Activated naive CD4-positive, alpha-beta T cell treated with anti-CD3 and anti-CD28 coated beads, Interleukin-2, amount 50 U/mL, for 24 hours (primary cell): Measurements from ENCODE around the gene CALCOCO2.
"Not testable (repeated sequence)": the region's sequence is repeated elsewhere in the genome, so short reads cannot be mapped to it uniquely, and the experiment has no call there.

Experiments
- H3K27ac Mint-ChIP-seq: one replicate; pipeline ENCODE4 v1.8.0; 2021; ENCODE audit warnings: mild to moderate bottlenecking, mixed read lengths
- H3K27me3 Mint-ChIP-seq: one replicate; pipeline ENCODE4 v1.8.0; 2021; ENCODE audit warnings: mixed read lengths
- H3K36me3 Mint-ChIP-seq: one replicate; pipeline ENCODE4 v1.8.0; 2021; ENCODE audit warnings: mixed read lengths
- H3K4me1 Mint-ChIP-seq: one replicate; pipeline ENCODE4 v1.8.0; 2021; ENCODE audit warnings: mixed read lengths
- H3K4me3 Mint-ChIP-seq: one replicate; pipeline ENCODE4 v1.8.0; 2021; ENCODE audit warnings: mild to moderate bottlenecking, mixed read lengths
- H3K9me3 Mint-ChIP-seq: one replicate; pipeline ENCODE4 v1.8.0; 2021; ENCODE audit warnings: mixed read lengths

Gene CALCOCO2

DNA sequence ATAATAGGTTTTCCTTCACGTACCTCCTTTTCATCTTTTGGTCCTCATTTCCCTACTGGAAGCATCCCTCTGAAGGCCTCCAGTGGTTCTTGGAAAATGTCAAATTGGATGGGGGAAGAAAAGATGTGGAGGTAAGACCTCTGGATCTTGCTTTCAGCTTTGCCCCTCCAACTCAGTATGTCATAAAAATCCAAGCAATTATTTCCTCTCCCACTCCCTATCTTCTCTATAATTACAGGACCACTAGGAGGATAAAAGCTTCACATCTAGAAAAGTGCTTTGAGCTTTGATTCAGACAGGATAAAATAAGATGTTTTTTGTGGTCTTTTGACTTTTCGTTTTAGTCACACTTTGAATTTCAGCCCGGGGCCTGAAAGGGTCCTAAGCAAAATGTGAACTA is 15.5 kb upstream of the CALCOCO2 start:
- H3K9me3 Mint-ChIP-seq, result no peaks in the 10 kb centered on the region
- no peak overlapping the region for H3K4me3 Mint-ChIP-seq
- H3K36me3 Mint-ChIP-seq, result no peaks in the 10 kb centered on the region
- peaks cover 20% of the 10 kb centered on the region for H3K4me1 Mint-ChIP-seq
- H3K27ac Mint-ChIP-seq, result peak overlapping the region; percentile 8
- peaks cover 6% of the 10 kb centered on the region for H3K27me3 Mint-ChIP-seq

DNA sequence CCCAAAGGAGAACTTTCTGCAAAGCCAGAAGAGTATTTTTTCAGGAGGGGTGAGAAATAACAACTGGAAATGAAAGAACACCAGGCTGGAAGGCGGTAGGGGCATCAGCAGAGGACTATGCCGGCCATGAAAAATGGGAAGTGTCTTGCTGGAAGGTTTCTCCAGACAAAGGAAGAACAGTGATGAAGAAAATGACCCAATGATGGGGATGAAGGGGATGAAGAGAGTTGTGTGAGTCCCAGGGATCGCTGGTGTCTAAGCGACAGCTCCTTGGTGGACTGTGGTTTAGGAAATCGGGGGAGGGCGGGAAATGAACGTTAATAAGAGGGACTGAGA is 14.4 kb upstream of the CALCOCO2 start:
- Mint-ChIP-seq H3K27me3 (peaks cover 6% of the 10 kb centered on the region), H3K4me1 (peaks cover 20% of the 10 kb centered on the region), H3K9me3 (no peaks in the 10 kb centered on the region), H3K27ac (no peak overlapping the region), H3K36me3 (no peaks in the 10 kb centered on the region), H3K4me3 (peak overlapping the region; percentile 79)

DNA sequence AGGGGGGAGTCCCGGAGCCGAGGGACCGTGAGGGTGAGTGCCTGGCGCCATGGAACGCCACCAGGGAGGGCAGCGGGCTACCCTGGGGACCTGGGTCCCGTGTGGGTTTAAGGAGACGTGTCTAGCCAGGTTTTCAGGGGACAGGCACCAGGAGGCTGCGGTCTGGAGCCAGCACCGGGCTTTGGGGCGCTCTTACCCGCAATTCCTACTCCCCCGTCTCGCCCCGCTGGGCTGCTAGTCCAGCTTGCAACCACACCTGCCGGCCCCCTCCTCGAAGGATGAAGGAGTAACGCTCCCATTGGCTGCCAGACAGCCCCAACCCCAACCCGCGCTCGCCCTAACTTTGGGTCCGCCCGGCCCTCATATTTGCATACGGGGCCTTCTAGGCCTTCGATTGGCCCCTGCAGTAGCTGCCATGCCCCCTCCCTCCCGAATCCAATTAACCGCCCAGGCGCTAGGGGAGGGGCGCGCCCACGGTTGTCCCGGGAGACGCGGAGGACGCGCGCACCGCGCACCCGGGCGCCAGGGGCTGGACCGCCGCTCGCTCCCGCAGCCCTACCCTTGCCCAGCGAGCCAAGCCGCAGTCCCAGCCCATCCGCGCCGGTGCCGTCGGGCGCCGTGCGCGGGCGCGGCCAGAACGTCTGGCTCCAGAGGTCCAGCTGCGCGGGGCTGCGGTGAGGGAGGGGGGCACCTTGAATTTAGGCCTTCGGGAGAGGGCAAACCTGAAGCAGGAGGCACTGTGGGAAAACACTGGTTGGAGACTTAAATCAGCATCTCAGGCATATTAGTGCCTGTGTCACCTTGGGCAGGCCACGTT is 13.9 kb upstream of the CALCOCO2 start, which contains the start of gene TTLL6:
TTLL6 (minus strand) TSS at position 456 of the 817 bp plus-strand sequence; CDS start at position 299, 157 bp downstream.
- Mint-ChIP-seq H3K4me1 (peaks cover 20% of the 10 kb centered on the region), H3K27me3 (peaks cover 6% of the 10 kb centered on the region), H3K27ac (no peak within 1 kb of the TSS), H3K4me3 (peak within 1 kb of the TSS; percentile 79), H3K9me3 (no peaks in the 10 kb centered on the region), H3K36me3 (no peaks in the 10 kb centered on the region)

DNA sequence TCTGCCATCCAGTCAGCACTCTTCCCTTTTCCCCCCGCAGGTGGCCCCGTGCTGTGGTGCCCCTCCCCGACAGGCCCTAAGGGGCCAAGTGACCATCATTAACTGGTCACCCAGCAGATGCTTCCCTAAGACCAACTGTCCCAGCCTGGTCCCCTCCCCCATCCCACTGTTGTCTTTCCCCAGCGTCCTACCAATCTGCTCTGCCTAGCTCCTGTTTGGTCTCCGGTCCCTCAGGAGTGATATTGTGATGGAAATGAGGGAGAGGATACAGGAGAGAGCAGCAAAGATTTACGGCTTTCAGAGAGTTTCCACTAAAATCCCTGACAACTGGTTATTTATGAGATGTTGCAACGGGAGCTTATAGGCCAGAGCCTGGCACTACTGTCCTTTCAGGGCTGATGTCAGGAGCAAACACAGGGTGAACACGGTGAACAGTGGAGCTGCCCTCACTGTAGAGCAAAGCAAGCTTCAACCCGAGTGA is 12.4 kb upstream of the CALCOCO2 start:
- Mint-ChIP-seq H3K4me1 (peaks cover 20% of the 10 kb centered on the region), H3K27ac (no peak overlapping the region), H3K27me3 (peaks cover 6% of the 10 kb centered on the region), H3K9me3 (no peaks in the 10 kb centered on the region), H3K4me3 (no peak overlapping the region), H3K36me3 (no peaks in the 10 kb centered on the region)

DNA sequence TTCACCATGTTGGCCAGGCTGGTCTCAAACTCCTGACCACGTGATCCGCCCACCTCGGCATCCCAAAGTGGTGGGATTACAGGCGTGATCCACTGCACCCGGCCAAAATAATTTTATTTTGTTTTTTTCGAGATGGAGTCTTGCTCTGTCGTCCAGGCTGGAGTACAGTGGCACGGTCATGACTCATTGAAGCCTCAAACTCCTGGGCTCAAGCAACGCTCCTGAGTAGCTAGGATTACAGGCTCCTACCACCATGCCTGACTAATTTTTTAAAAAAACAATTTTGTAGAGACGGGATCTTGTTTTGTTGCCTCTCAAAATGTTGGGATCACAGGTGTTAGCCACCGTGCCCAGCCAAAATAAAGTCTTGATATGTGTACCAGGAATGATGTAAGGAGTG is 11.4 kb upstream of the CALCOCO2 start:
- H3K4me3 Mint-ChIP-seq, result no peak overlapping the region
- H3K36me3 Mint-ChIP-seq, result no peaks in the 10 kb centered on the region
- H3K27me3 Mint-ChIP-seq, result peaks cover 6% of the 10 kb centered on the region
- H3K9me3 Mint-ChIP-seq, result no peaks in the 10 kb centered on the region
- H3K27ac Mint-ChIP-seq, result no peak overlapping the region
- H3K4me1 Mint-ChIP-seq, result peaks cover 20% of the 10 kb centered on the region

DNA sequence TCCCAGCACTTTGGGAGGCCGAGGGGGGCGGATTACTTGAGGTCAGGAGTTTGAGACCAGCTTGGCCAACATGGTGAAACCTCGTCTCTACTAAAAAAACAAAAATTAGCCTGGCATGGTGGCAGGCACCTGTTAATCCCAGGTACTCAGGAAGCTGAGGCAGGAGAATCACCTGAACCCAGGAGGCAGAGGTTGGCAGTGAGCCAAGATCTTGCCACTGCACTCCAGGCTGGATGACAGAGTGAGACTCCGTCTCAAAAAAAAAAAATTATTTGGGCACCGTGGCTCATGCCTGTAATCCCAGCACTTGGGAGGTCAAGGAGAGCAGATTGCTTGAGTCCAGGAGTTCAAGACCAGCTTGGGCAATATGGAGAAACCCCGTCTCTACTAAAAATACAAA is 9.9 kb upstream of the CALCOCO2 start:
- H3K4me1 Mint-ChIP-seq, H3K9me3 Mint-ChIP-seq, H3K27ac Mint-ChIP-seq, H3K36me3 Mint-ChIP-seq, H3K4me3 Mint-ChIP-seq, H3K27me3 Mint-ChIP-seq: not testable (repeated sequence)

DNA sequence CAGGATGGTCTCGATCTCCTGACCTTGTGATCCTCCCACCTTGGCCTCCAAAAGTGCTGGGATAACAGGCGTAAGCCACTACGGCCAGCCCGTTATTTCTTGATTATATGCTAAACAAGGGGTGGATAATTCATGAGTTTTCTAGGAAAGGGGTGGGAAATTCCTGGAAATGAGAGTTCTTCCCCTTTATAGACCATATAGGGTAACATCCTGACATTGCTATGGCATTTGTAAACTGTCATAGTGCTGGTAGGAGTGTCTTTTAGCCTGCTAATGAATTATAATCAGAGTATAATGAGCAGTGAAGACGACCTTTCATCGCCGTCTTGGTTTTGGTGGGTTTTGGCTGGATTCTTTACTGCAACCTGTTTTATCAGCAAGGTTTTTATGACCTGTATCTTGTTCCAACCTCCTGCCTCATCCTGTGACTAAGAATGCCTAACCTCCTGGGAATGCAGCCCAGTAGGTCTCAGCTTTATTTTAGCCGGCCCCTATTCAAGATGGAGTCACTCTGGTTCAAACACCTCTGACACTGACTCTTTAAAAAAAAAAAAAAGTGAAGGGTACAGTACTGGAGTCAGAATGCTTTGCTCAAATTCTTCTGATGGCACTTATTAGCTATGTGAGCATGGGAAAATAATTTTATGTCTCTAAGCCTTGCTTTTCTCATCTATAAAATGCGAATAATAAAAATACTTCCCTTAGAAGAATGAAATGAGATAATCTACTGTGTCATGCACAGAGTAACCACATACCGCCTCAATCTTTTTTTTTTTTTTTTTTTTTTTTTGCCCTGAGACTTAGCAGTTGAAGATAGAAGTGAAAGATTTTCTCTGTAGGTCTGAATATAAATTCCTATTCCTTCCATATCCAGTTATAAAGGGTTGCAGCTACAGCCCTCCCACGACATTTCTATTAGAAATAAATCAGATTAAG is 5.1 kb upstream of the CALCOCO2 start:
- H3K27ac Mint-ChIP-seq, result no peak overlapping the region
- no peaks in the 10 kb centered on the region for H3K27me3 Mint-ChIP-seq
- H3K9me3 Mint-ChIP-seq, result no peaks in the 10 kb centered on the region
- H3K4me1 Mint-ChIP-seq, result peaks cover 9% of the 10 kb centered on the region
- no peaks in the 10 kb centered on the region for H3K36me3 Mint-ChIP-seq
- H3K4me3 Mint-ChIP-seq, result no peak overlapping the region

DNA sequence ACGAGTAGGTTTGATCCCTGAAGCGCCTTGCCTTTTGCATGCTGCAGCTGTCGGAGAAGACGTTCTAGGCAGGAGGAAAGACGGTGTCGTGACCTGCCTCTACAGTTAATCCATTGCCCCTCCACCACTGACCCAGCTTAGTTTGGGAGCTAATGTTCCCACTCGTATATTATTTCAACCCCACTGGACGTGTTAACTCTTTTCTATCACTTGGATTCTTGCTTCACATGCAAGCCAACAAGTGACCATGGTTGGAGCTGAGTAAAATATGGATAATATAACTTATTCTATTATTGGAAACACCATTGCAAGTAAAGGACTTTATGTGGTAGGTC is 681 bp downstream of the CALCOCO2 start:
- H3K36me3 Mint-ChIP-seq, result no peaks in the 10 kb centered on the region
- H3K9me3 Mint-ChIP-seq, result no peaks in the 10 kb centered on the region
- no peaks in the 10 kb centered on the region for H3K27me3 Mint-ChIP-seq
- peak overlapping the region; percentile 95 for H3K27ac Mint-ChIP-seq
- H3K4me3 Mint-ChIP-seq, result peak overlapping the region; percentile 92
- peaks cover 65% of the 10 kb centered on the region for H3K4me1 Mint-ChIP-seq

DNA sequence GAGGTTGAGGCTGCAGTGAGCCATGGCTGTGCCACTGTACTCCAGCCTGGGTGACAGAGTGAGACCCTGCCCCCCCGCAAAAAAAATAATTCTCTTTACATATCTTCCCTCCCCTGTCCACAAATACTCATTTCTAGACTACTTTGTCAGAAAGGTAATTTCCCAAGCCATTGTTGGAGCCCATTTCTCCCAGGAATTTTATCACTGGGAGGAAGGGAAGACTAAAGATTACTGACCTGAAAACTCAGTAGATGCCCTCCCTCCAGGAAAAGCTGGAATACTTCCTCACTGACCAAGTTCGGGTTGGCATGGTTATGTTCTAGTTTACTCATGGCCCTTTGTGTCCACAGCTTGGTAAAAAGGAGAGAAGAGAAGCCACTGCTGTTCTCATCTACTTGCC is 4.1 kb downstream of the CALCOCO2 start:
- no peak overlapping the region for H3K4me3 Mint-ChIP-seq
- H3K4me1 Mint-ChIP-seq, result peaks cover 89% of the 10 kb centered on the region
- H3K36me3 Mint-ChIP-seq, result no peaks in the 10 kb centered on the region
- no peaks in the 10 kb centered on the region for H3K9me3 Mint-ChIP-seq
- H3K27ac Mint-ChIP-seq, result no peak overlapping the region
- H3K27me3 Mint-ChIP-seq, result no peaks in the 10 kb centered on the region

DNA sequence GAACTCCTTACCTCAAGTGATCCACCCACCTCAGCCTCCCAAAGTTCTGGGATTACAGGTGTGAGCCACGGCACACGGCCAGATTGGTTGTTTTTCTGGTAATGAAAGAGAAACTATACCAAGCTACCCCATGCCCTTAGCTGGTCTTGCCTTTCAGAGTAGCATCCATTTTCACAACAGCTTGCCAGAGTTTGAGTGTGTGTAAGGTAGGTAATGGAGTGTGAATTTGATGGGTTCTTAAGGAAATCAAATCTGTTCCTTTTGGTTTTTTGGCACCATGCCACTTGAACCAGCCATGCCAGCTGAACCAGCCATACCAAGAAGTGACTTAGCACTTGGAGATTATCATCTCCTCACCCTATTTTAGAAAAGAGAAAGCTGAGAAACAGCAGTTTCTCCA is 5.1 kb downstream of the CALCOCO2 start:
- Mint-ChIP-seq H3K27me3 (no peaks in the 10 kb centered on the region), H3K27ac (no peak overlapping the region), H3K36me3 (no peaks in the 10 kb centered on the region), H3K9me3 (no peaks in the 10 kb centered on the region), H3K4me3 (peak overlapping the region; percentile 36), H3K4me1 (peaks cover 90% of the 10 kb centered on the region)

DNA sequence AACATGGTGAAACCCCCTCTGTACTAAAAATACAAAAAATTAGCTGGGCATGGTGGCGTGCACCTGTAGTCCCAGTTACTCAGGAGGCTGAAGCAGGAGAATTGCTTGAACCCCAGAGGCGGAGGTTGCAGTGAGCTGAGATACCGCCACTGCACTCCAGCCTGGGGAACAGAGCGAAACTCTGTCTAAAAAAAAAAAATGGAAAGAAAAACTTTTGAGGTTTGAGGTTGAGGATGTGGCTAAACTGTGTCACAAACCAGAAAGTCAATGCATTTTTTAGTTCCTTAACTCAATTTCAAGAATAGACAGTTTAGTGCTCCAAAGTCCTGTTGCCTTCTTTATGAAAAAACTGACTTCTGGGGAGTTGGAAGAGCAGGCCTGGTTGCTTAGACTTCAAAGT is 6.6 kb downstream of the CALCOCO2 start:
- H3K27me3 Mint-ChIP-seq, H3K9me3 Mint-ChIP-seq, H3K36me3 Mint-ChIP-seq: not testable (repeated sequence)
- H3K27ac Mint-ChIP-seq, result peak overlapping the region; percentile 91
- peaks cover 87% of the 10 kb centered on the region for H3K4me1 Mint-ChIP-seq
- H3K4me3 Mint-ChIP-seq, result peak overlapping the region; percentile 81

DNA sequence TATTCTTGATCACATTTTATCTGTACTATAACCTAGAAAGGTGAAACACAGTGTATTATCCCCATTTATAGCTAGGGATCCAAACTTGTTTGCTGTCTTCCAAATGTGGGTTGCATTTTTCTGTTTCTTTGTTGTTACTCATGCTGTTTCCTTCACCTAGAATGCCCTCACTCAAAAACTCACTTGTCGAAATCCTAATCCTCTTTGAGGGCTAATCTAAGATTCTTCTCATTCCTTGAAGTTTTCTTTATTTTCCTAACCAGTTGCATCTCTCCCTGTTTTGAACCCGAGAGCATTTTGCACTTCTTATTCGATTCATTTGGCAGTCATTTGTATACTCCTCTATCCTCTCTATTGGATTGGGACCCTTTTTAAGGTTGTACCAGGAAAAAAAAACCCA is 9.6 kb downstream of the CALCOCO2 start:
- Mint-ChIP-seq H3K27ac (peak overlapping the region; percentile 63), H3K4me3 (peak overlapping the region; percentile 70), H3K9me3 (no peaks in the 10 kb centered on the region), H3K36me3 (peaks cover 8% of the 10 kb centered on the region), H3K4me1 (peaks cover 66% of the 10 kb centered on the region), H3K27me3 (no peaks in the 10 kb centered on the region)

DNA sequence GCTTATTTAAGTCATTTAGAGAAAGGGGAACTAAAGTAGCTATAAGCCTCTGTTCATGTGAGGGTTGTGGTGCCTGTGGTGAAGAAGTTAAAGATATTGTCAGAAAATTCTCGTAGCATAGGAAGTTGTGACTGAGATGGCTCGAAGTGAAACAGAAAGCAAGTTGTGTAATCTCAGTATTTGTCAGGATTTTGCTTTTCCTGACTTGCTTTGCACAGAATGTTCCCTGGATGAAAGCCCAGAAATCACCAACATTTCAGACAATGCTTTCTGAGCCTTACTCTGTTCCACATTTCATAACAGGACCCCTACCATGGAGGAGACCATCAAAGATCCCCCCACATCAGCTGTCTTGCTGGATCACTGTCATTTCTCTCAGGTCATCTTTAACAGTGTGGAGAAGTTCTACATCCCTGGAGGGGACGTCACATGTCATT is 10.6 kb downstream of the CALCOCO2 start:
- H3K4me3 Mint-ChIP-seq, result peak overlapping the region; percentile 70
- peaks cover 8% of the 10 kb centered on the region for H3K36me3 Mint-ChIP-seq
- no peaks in the 10 kb centered on the region for H3K27me3 Mint-ChIP-seq
- H3K27ac Mint-ChIP-seq, result peak overlapping the region; percentile 63
- H3K4me1 Mint-ChIP-seq, result peaks cover 56% of the 10 kb centered on the region
- H3K9me3 Mint-ChIP-seq, result no peaks in the 10 kb centered on the region

DNA sequence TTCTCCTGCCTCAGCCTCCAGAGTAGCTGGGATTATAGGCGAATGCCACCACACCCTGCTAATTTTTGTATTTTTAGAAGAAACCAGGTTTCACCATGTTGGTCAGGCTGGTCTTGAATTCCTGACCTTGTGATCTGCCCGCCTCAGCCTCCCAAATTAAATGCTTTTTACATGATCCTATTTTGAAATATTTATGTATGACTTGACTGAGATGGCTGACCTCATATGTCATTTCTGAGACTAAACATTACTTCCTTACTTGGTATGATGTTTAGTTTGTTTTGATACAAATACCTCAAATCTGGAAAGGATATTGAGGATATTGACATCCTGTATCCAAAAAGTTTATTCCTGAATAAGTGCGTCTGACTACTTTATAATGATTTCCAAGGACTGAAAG is 11.9 kb downstream of the CALCOCO2 start:
- H3K27me3 Mint-ChIP-seq, result no peaks in the 10 kb centered on the region
- no peak overlapping the region for H3K27ac Mint-ChIP-seq
- H3K9me3 Mint-ChIP-seq, result no peaks in the 10 kb centered on the region
- peaks cover 42% of the 10 kb centered on the region for H3K4me1 Mint-ChIP-seq
- H3K4me3 Mint-ChIP-seq, result peak overlapping the region; percentile 20
- peaks cover 9% of the 10 kb centered on the region for H3K36me3 Mint-ChIP-seq

DNA sequence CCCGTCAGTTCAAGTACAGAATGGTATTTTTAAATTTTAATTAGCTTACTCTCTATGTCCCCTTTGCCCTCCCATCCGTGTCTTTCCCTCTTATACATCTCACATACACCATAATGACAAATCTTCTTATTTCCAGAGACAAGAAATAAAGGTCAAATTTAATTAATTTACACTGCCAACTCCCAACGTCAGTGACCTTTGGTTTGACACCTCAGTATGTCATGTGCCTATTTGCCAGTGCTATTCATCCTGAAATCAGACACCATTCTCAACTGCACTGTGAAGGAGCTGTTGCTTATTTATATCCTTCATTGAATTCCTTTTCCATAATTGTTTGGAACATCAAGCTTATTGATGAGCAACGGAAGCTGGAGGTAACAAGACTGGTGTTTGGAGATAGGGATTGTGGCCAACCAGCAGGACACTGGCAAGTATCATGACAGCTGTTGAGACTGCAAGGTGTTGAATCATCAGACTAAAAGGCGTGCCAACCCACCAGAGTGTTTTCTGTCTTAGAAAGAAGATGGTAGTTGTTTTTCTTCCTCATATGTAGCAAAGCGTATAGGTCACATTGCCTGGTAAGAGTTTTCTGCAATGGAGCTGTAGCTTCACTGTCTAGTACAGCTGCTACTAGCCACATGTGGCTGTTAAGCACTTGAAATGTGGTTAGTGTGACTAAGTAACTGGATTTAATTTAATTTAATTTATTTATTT is 12.5 kb downstream of the CALCOCO2 start:
- Mint-ChIP-seq H3K9me3 (no peaks in the 10 kb centered on the region), H3K27me3 (no peaks in the 10 kb centered on the region)

More for the DNA sequence above, 12.5 kb downstream of the CALCOCO2 start:
- peaks cover 36% of the 10 kb centered on the region for H3K4me1 Mint-ChIP-seq
- peak overlapping the region; percentile 20 for H3K4me3 Mint-ChIP-seq
- H3K27ac Mint-ChIP-seq, result no peak overlapping the region
- H3K36me3 Mint-ChIP-seq, result peaks cover 15% of the 10 kb centered on the region
